Karpas-422 (cell line): Measurements from ENCODE around the gene NEIL3. TPM values are rescaled to one million over a fixed set of nuclear protein-coding genes. Genes with fewer than 3 reads are reported as not detected.

Source experiments
- DNase-seq: peaks from one replicate; pipeline ENCODE4 v3.0.0-alpha.2; 2015
- H2AFZ ChIP-seq: fragments of 200-600 bp; sonication (generic); 2 replicates; pipeline ENCODE4 v1.6.1; 2014; ENCODE audit warnings: antibody characterized with exemption, low read length, mixed read lengths
- H3K27ac ChIP-seq: fragments of 200-600 bp; sonication (generic); 2 replicates; pipeline ENCODE4 v1.5.1; 2014; ENCODE audit warnings: mild to moderate bottlenecking, low read length, moderate library complexity
- H3K27me3 ChIP-seq: fragments of 200-600 bp; sonication (generic); 2 replicates; pipeline ENCODE4 v1.6.1; 2014; ENCODE audit warnings: low read length, mixed read lengths
- H3K36me3 ChIP-seq: fragments of 200-600 bp; sonication (generic); 2 replicates; pipeline ENCODE4 v1.6.1; 2014; ENCODE audit warnings: low read length, mixed read lengths; ENCODE audit not compliant: insufficient read depth
- H3K4me1 ChIP-seq: fragments of 200-600 bp; sonication (generic); 2 replicates; pipeline ENCODE4 v1.6.1; 2014; ENCODE audit warnings: mild to moderate bottlenecking, low read length, mixed read lengths
- H3K4me2 ChIP-seq: fragments of 200-600 bp; sonication (generic); 2 replicates; pipeline ENCODE4 v1.6.1; 2014; ENCODE audit warnings: low read length, low read depth, mild to moderate bottlenecking; ENCODE audit not compliant: poor library complexity, severe bottlenecking
- H3K4me3 ChIP-seq: fragments of 200-600 bp; sonication (generic); 2 replicates; pipeline ENCODE4 v1.5.1; 2014; ENCODE audit warnings: mild to moderate bottlenecking, antibody characterized with exemption, low read length, mixed read lengths
- H3K79me2 ChIP-seq: fragments of 200-600 bp; sonication (generic); 2 replicates; pipeline ENCODE4 v1.6.1; 2014; ENCODE audit warnings: mild to moderate bottlenecking, low read length, mixed read lengths
- H3K9ac ChIP-seq: fragments of 200-600 bp; sonication (generic); 2 replicates; pipeline ENCODE4 v1.6.0; 2014; ENCODE audit warnings: low read length
- H3K9me2 ChIP-seq: fragments of 200-600 bp; sonication (generic), shearing (Covaris generic); replicated peaks from 2 replicates; pipeline ENCODE4 v1.6.0; 2014; ENCODE audit warnings: mild to moderate bottlenecking, low read length, moderate library complexity; ENCODE audit not compliant: insufficient read depth
- H3K9me3 ChIP-seq: fragments of 300-700, 200-600 bp; sonication (generic); 2 replicates; pipeline ENCODE4 v1.6.1; 2014; ENCODE audit warnings: low read length, mixed read lengths
- H4K20me1 ChIP-seq: fragments of 200-600 bp; sonication (generic); 2 replicates; pipeline ENCODE4 v1.6.1; 2014; ENCODE audit warnings: mild to moderate bottlenecking, antibody characterized with exemption, low read length, low read depth; ENCODE audit not compliant: insufficient read depth
- total RNA-seq: library from RNA; depleted of rRNA; stranded (reverse); fragments of >200 nt; shearing (Covaris generic); gene quantifications from 2 replicates; pipeline ENCODE4 v1.2.3, GENCODE V29; 2014; ENCODE audit warnings: low replicate concordance

NEIL3 gene
- total RNA-seq, 1 experiment from 2014 or later: 9.1 TPM

- no peaks in the 10 kb centered on the region for H3K27me3 ChIP-seq
- H3K4me2 ChIP-seq: no peak overlapping the region
- H3K9me3 ChIP-seq: no peaks in the 10 kb centered on the region
- H3K4me3 ChIP-seq: no peak overlapping the region
- no peaks in the 10 kb centered on the region for H3K36me3 ChIP-seq
- no peak overlapping the region for H2AFZ ChIP-seq
- no peaks in the 10 kb centered on the region for H3K9me2 ChIP-seq
- no peaks in the 10 kb centered on the region for H3K79me2 ChIP-seq
- H4K20me1 ChIP-seq: no peaks in the 10 kb centered on the region
- DNase-seq: no peak
- no peak overlapping the region for H3K9ac ChIP-seq
- no peak overlapping the region for H3K27ac ChIP-seq
- no peaks in the 10 kb centered on the region for H3K4me1 ChIP-seq
Observed at GRCh38 chr4:177275999-177276398, 33.7 kb upstream of the NEIL3 start.

GRCh38 chr4:177281351-177281909 is 28.2 kb upstream of the NEIL3 start:
- Histone ChIP-seq H3K27ac (no peak overlapping the region), H3K4me2 (no peak overlapping the region), H3K9me3 (no peaks in the 10 kb centered on the region), H2AFZ (no peak overlapping the region), H3K4me1 (no peaks in the 10 kb centered on the region), H3K9me2 (no peaks in the 10 kb centered on the region), H4K20me1 (no peaks in the 10 kb centered on the region), H3K79me2 (no peaks in the 10 kb centered on the region), H3K9ac (no peak overlapping the region), H3K27me3 (no peaks in the 10 kb centered on the region), H3K36me3 (no peaks in the 10 kb centered on the region), H3K4me3 (no peak overlapping the region)
- DNase-seq: no peak

GRCh38 chr4:177282284-177282835 is 27.3 kb upstream of the NEIL3 start:
- H4K20me1 ChIP-seq: no peaks in the 10 kb centered on the region
- DNase-seq: no peak
- H3K4me1 ChIP-seq: no peaks in the 10 kb centered on the region
- no peaks in the 10 kb centered on the region for H3K79me2 ChIP-seq
- H3K27ac ChIP-seq: no peak overlapping the region
- no peaks in the 10 kb centered on the region for H3K27me3 ChIP-seq
- H3K9me2 ChIP-seq: no peaks in the 10 kb centered on the region
- H3K9me3 ChIP-seq: no peaks in the 10 kb centered on the region
- H3K9ac ChIP-seq: no peak overlapping the region
- H3K4me2 ChIP-seq: no peak overlapping the region
- H3K36me3 ChIP-seq: no peaks in the 10 kb centered on the region
- H3K4me3 ChIP-seq: no peak overlapping the region
- H2AFZ ChIP-seq: no peak overlapping the region

GRCh38 chr4:177283167-177283566 is 26.5 kb upstream of the NEIL3 start:
- H3K79me2 ChIP-seq: no peaks in the 10 kb centered on the region
- H3K9ac ChIP-seq: no peak overlapping the region
- no peaks in the 10 kb centered on the region for H4K20me1 ChIP-seq
- no peaks in the 10 kb centered on the region for H3K9me2 ChIP-seq
- H3K27ac ChIP-seq: no peak overlapping the region
- no peaks in the 10 kb centered on the region for H3K4me1 ChIP-seq
- no peaks in the 10 kb centered on the region for H3K27me3 ChIP-seq
- H3K4me2 ChIP-seq: no peak overlapping the region
- H3K4me3 ChIP-seq: no peak overlapping the region
- H3K36me3 ChIP-seq: no peaks in the 10 kb centered on the region
- no peak overlapping the region for H2AFZ ChIP-seq
- DNase-seq: no peak
- H3K9me3 ChIP-seq: no peaks in the 10 kb centered on the region

- Histone ChIP-seq H3K4me3 (no peak overlapping the region), H3K9me3 (no peaks in the 10 kb centered on the region), H2AFZ (no peak overlapping the region), H3K9ac (no peak overlapping the region), H3K27ac (no peak overlapping the region), H3K4me2 (no peak overlapping the region), H3K36me3 (no peaks in the 10 kb centered on the region), H3K9me2 (no peaks in the 10 kb centered on the region), H4K20me1 (no peaks in the 10 kb centered on the region), H3K4me1 (no peaks in the 10 kb centered on the region), H3K79me2 (no peaks in the 10 kb centered on the region), H3K27me3 (no peaks in the 10 kb centered on the region)
- DNase-seq: no peak
Observed at GRCh38 chr4:177285953-177286352, 23.7 kb upstream of the NEIL3 start.

GRCh38 chr4:177287255-177287654 is 22.4 kb upstream of the NEIL3 start:
- Histone ChIP-seq H3K4me1 (no peaks in the 10 kb centered on the region), H3K4me3 (no peak overlapping the region), H3K4me2 (no peak overlapping the region), H3K9me3 (no peaks in the 10 kb centered on the region), H3K9me2 (no peaks in the 10 kb centered on the region), H3K27ac (no peak overlapping the region), H4K20me1 (no peaks in the 10 kb centered on the region), H3K79me2 (no peaks in the 10 kb centered on the region), H2AFZ (no peak overlapping the region), H3K27me3 (no peaks in the 10 kb centered on the region), H3K9ac (no peak overlapping the region), H3K36me3 (no peaks in the 10 kb centered on the region)
- DNase-seq: no peak

GRCh38 chr4:177288335-177288734 is 21.3 kb upstream of the NEIL3 start:
- H2AFZ ChIP-seq: no peak overlapping the region
- no peaks in the 10 kb centered on the region for H3K9me3 ChIP-seq
- no peaks in the 10 kb centered on the region for H3K27me3 ChIP-seq
- no peaks in the 10 kb centered on the region for H4K20me1 ChIP-seq
- H3K27ac ChIP-seq: no peak overlapping the region
- DNase-seq: no peak
- no peaks in the 10 kb centered on the region for H3K9me2 ChIP-seq
- H3K79me2 ChIP-seq: no peaks in the 10 kb centered on the region
- H3K4me2 ChIP-seq: no peak overlapping the region
- no peak overlapping the region for H3K4me3 ChIP-seq
- no peaks in the 10 kb centered on the region for H3K4me1 ChIP-seq
- no peaks in the 10 kb centered on the region for H3K36me3 ChIP-seq
- H3K9ac ChIP-seq: no peak overlapping the region

GRCh38 chr4:177290780-177291179 is 18.9 kb upstream of the NEIL3 start:
- no peak overlapping the region for H3K4me3 ChIP-seq
- no peak overlapping the region for H3K9ac ChIP-seq
- no peaks in the 10 kb centered on the region for H3K27me3 ChIP-seq
- H3K4me2 ChIP-seq: no peak overlapping the region
- no peak overlapping the region for H3K27ac ChIP-seq
- no peaks in the 10 kb centered on the region for H3K9me2 ChIP-seq
- no peaks in the 10 kb centered on the region for H3K36me3 ChIP-seq
- no peaks in the 10 kb centered on the region for H3K9me3 ChIP-seq
- no peak overlapping the region for H2AFZ ChIP-seq
- H4K20me1 ChIP-seq: no peaks in the 10 kb centered on the region
- H3K4me1 ChIP-seq: no peaks in the 10 kb centered on the region
- DNase-seq: no peak
- H3K79me2 ChIP-seq: no peaks in the 10 kb centered on the region
